NCI-H2227 (cell line): ENCODE measurements around the gene PLEKHG4B.
"Not testable (repeated sequence)": the region's sequence is repeated elsewhere in the genome, so short reads cannot be mapped to it uniquely, and the experiment has no call there.

Source experiments
- DNase-seq: peaks from one replicate; lab custom pipeline; 2025; ENCODE audit not compliant: unreplicated experiment; lab: John Stamatoyannopoulos, UW

Gene PLEKHG4B

DNA sequence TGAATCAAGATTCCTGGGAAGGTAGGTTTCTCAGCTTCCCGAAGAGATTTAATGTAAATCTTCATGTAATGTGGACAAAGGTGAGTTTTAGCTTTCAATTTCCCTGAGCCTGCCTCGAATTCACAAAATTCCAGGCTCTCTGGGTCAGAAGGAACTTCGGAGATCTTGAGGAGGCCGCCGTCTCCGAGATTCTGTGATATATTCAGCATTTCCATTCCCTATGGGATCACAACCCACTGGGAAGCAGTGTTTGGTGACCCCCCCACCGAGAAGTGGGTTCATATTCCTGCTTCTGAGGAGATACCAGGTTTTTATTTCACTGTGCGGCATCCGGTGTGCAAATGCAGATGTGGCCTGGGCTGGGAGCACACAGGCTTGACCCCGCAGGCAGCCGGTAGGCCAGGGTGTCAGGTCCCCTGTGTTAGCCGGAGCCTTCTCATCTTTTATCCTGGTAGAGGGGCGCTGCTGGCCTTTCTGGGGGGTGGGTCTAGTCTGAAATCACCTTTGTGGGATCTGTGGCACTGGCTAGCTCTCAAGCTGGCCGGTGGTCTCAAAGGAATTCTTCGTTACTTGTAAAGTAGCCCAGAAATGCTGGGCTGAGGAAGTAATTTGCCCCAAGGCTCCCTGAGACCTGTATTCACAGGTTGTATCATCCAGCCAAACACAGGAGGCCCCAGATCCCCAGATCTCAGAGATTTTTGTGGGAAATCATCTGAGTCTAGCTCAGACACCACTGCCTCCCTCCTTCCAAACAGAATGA is 1.4 kb downstream of the PLEKHG4B start:
- no peak for DNase-seq

DNA sequence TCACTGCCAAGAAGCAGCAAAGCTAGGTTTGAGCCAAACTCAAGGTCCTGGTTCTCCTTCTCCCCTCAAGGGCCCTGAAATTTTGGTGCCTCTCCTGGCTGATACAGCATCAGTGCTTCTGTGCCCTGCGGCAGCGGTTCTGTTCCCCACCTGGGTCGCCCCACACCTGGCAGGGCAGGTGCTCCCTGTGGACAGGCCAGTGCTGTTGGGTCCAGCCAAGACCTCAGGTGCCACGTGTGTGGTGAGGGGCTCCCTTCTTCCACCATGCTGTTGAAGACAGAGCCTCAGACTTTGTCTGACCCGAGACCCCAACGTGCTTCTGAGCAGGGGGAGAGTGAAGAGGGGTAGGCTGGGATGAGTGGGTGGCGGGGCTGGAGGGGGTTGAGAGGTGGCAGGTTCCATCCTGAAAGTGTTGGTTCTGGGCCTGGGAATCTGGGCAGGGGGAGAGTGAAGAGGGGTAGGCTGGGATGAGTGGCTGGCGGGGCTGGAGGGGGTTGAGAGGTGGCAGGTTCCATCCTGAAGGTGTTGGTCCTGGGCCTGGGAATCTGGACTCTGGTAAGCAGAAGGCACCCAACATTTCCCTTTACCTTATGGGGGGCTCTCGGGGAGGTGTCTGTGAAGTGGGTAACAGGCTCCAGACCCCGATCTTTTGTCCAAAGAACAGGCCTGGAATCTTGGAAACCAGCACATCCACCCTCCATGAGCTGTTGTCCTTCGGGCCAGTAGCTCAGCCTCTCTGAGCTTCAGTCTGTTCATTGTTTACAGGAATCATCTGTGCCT is 2.3 kb downstream of the PLEKHG4B start:
- DNase-seq, result no peak

DNA sequence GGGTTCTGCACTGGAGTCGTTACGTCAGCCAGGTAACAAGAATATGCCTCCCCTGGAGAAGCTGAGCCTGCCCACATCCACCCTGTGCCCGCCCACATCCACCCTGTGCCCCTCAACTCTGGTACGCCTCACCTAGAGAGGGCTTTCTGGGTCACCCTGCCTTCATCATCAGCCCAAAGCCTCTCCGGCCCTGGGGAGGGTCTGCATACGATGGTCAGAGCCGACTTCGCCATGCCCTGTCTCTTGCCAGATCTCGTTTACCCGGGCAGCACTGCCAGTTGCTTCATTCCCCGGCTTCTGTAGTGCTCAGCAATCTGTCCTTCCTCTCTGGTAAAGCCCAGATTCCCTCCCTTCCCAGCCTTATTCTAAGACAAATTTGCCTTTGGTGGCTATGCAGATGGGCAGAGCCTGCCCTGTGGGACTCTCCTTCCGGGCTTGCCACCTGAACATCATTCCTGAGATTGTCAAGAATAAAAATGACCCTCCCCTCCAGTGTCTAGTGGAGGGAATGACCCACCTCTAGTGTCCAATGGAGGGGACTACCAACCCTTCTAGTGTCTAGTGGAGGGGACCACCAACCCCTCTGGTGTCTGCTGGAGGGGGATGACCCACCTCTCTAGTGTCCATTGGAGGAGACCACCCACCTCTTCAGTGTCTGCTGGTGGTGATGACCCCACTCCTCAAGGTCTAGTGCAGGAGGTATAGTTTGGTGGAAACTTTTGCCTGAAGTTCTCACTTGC is 3.4 kb downstream of the PLEKHG4B start:
- no peak for DNase-seq

DNA sequence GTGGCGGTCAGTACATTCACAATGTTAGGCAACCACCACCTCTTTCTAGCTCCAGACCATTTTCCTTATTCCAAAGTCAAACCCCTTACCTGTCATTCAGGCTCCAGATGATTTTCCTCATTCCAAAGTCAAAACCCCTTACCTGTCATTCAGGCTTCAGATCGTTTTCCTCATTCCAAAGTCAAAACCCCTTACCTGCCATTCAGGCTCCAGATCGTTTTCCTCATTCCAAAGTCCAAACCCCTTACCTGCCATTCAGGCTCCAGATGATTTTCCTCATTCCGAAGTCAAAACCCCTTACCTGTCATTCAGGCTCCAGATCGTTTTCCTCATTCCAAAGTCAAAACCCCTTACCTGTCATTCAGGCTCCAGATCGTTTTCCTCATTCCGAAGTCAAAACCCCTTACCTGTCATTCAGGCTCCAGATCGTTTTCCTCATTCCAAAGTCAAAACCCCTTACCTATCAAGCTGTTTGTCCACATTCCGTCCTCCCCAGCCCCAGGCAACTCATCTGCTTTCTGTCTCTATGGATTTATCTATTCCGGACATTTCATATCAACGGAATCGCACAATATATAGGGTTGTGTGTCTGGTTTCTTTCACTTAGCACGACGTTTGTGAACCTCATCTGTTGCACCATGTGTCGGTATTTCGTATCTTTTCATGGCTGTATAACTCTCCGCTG is 5.2 kb downstream of the PLEKHG4B start:
- no peak for DNase-seq

DNA sequence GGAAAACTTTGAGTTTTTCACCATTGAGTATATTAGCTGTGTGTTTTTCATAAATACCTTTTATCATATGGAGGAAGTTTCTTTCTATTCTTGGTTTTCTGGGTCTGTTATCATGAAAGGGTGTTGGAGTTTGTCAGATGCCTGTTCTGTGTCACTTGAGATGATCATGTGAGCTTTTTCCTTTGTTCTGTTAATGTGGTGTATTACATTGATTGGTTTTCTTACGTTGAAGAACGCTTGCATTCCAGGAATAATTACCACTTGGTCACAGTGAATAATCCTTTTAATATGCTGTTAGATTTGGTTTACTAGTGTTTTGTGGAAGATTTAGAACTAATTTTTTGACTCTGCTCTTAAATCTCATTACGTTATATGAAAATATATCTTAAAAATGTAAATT is 7.8 kb downstream of the PLEKHG4B start:
- no peak for DNase-seq

DNA sequence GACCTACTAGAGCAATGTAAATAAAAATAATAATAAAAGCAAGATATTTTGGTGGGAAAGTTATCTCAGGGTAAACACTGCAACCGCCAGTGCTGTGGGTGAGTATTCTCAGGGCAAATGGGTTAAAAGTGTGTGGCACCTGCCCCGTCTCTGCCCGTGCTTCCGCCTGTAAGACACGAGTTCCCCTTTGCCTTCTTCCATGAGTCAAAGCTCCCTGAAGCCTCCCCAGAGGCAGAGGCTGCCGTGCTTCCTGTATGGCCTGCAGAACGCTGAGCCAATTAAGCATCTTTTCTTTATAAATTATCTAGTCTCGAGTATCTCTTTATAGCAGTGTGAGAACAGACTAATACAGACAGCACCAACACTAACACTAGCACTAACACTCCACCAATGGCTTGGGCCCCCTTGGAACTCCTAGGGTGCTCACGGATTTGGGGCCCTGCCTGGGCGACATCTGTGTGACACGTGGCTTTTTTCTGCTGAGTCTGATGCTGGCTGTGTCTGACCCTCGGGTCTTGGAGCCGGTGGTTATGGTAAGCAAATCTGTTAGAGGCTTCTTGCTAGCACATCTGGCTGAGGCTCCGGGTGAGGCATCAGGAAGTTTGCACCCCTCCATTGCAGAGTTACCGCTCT is 10.6 kb downstream of the PLEKHG4B start:
- DNase-seq, result no peak

DNA sequence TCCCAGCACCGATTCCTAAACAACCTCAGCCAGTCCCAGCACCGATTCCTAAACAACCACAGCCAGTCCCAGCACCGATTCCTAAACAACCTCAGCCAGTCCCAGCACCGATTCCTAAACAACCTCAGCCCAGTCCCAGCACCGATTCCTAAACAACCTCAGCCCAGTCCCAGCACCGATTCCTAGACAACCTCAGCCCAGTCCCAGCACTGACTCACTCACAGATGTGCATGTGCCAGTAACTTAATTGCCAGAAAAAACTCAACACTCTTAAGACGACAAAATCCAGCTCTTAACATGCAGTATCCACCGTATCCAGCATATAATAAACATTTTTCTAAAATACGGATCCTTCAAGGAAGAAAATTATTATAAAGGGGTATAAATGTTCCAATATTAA is 12.1 kb downstream of the PLEKHG4B start:
- not testable (repeated sequence) for DNase-seq

DNA sequence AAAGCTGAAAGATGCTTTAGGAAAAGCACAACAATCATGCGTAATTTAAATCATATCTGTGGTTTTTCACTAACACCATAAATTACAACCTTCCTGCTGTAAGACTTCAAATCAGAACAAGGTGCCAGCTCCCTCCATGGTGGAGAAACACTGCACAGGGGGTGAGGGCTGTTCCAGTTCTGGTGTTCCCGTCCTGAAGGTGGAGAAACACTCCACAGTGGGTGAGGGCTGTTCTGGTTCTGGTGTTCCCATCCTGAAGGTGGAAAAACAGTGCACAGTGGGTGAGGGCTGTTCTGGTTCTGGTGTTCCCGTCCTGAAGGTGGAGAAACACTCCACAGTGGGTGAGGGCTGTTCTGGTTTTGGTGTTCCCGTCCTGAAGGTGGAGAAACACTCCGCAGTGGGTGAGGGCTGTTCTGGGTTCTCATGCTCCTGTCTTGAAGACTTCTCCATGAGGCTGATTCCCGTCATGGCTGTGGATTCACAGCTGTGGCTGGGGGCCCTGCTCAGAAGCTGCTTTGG is 12.9 kb downstream of the PLEKHG4B start:
- no peak for DNase-seq

DNA sequence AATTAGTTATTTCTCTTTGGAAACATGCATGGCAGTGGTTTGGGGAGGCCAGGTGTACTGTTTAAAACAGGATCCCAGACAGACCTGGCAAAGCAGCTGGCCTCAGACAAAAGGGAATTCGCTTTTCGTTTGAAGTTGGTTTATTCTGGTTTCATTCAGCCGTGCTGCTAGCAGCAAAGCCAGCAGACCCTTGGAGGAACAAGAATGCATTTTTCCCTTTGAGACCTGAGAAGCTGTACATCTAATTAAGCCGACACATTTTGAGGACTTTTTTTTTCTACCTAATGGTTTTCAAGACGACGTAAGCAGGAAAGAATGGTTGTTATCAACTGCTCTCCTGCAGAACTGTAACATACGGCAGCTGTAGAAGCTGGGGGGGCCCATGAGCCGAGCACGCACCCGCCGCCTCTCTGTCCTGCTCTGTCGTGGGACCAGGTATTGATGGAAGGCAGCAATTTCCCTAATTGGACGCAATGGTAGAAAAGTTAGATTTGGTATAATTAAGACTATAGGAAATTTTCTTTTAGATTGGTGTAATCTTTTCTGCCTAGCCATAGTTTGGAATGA is 13.6 kb downstream of the PLEKHG4B start:
- DNase-seq, result no peak

DNA sequence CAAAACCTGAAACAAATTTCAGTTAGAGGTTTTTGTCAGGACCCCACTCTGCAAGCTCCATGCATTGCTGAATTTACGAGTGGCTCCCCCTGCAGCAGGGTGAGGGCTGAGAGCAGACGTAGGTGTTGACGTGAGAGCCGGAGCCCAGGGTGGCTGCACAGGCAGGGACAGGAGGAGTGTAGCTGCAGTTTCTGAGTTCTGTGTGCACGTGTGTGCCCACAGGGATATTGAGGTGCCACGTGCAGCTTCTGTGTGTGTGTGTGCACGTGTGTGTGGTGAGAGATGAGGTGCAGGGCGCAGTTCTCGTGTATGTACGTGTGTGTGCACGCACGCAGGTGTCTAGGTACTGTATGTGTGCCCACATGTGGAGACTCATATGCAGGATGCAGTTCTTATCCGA is 14.6 kb downstream of the PLEKHG4B start:
- DNase-seq, result no peak

DNA sequence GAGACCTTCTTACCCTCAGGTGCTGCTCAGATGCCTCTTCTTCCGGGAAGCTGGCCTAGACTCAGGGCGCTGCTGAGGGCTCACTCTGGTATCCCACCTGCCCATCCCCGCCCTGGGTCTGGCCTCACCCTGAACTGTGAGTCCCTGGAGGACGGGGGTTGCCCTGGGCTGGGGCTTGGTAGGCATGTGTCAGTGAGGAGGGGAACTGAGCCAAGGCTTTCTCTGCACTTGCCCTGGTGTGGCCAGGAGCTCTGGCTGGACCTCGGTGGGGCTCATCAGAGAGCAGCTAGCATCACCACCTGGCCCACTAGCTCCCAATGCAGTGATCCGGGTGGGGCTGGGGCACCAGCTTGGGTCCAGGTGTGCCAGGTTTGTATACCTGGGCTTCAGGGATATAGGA is 15.6 kb downstream of the PLEKHG4B start:
- no peak for DNase-seq

DNA sequence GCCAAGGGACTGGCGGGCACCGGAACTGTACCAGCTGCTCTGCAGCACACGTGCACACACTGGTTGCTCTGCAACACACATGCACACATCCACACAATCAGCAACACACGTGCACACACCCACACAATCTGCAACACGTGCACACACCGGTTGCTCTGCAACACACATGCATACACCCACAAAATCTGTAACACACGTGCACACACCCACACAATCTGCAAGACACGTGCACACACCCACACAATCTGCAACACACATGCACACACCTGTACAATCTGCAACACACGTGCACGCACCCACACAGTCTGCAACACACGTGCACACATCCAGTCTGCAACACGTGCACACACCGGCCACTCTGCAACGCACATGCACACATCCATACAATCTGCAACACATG is 17.9 kb downstream of the PLEKHG4B start:
- no peak for DNase-seq

DNA sequence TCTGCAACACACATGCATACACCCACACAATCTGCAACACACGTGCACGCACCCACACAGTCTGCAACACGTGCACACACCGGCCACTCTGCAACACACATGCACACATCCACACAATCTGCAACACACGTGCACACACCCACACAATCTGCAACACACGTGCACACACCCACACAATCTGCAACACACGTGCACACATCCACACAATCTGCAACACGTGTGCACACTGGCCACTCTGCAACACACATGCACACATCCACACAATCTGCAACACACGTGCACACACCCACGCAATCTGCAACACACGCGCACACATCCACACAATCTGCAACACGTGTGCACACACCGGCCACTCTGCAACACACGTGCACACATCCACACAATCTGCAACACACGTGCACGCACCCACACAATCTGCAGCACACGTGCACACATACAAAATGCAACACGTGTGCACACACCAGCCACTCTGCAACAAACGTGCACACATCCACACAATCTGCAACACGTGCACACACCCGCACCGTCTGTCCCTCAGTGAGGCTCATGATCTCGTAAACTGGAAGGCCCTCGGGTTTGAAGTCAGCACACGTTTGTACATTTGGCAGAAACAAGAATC is 18.4 kb downstream of the PLEKHG4B start:
- no peak for DNase-seq

DNA sequence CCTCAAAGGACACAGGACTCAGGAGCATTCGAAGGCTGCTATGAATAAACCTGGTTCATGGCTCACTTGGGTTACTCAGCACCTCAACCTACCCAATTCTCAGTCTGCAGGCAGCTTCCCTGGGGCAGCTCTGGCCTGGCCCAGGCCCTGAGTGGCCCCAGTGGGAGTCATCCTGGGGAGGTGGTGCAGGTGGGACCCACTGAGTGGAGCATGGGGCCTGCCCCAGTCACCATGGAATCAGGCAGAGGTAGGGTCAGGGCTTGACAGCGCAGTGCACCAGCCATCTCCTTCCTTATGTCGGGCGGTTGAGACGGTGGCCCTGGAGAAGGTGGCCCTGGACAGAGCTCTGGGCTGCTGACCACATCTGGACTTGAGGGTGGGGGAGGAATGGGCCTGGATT is 19.2 kb downstream of the PLEKHG4B start:
- DNase-seq, result no peak

DNA sequence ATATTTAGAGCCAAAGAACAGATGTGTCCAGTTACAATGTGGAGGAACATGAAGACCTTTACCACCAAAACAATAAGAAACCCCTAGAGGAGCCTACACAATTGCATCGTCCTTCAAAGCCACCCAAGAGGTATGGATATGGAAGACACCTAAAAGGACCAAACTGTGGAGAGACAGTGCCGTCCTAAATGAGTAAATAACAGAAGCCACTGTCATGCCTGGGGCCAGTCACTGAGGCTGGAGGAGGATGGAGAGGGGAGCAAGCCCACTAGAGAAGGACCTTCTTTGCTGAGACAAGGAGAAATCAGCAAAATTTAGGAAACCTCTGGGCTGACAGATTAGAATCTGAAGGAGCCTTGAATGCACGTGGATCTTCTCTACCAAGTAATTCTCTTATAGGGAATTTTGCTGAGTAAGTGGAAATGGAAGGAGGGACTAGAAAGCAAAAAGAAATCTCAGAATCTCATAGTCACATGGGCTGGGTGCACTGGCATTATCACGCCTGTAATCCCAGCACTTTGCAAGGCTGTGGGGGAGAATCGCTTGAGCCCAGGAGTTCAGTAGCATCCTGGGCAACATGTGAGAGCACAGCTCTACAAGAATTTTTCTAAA is 27.6 kb downstream of the PLEKHG4B start:
- DNase-seq, result no peak

DNA sequence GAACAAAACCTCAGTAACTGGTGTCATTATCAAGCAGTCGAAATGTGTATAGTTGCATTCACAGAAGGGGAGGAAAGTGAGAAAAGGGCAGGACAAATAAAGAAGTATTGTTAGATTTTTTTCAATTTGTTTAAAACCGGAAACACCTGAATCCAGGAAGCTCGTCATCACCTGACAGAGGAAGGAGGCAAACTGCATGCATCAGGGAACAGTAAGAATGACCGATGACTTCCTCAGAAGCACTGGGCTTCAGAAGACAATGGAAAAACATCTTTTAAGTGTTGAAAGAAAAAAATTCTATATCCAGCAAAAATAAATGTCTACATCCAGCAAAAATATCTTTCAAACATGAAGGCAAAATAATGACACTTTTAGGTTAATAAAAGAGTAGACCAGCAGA is 29.5 kb downstream of the PLEKHG4B start:
- DNase-seq, result no peak

DNA sequence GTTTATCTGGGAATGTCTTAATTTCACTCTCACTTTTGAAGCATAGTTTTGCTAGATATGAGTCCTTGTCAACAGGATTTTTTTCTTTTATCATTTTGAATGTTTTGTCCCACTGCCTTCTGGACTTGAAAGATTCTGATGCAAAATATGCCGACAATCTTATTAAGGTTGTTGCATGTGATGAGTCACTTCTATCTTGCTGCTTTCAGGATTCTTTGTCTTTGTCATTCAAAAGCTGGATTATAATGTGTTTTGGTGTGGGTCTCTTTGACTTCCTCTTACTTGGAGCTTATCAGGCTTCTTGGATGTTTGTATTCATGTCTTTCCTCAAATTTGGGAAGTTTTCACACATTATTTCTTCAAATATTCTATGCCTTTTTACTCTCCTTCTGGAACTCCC is 33.8 kb downstream of the PLEKHG4B start:
- DNase-seq, result no peak

DNA sequence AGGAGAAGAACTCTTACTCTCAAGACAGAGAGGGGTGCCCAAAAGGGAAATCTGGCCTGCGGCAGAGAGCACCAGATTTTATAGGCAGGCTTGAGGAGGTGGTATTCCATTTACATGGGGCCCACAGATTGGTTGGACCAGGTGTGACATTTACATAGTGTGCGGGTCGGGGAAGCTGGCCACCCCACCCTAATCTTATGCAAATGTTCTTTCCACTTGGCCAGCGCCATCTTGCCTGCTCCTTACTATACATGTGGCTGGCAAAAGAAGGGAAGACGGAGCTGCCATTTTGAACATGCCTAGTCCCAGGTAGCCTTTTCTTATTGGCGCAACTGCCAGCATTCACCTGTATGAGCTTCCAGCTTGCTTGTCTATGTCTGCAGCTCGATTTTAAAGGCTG is 34.8 kb downstream of the PLEKHG4B start:
- DNase-seq, result no peak

DNA sequence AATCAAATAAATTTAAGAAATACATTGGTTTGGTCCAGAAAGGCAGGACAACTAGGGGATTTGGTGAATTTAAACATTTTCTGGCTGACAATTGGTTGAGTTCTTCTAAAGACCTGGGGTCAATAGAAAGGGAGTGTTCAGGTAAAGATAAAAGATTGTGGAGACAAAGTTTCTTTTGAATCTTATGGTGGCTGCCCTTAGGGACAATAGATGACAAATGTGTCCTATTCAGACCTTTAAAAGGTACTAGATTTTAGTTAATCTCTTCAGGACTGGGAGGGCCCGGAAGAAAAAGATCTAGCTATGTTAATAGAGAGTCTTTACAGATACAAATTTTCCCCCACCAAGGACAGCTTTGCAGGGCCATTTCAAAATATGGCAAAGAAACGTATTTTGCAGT is 35.9 kb downstream of the PLEKHG4B start:
- DNase-seq, result no peak
